Activated naive CD8-positive, alpha-beta T cell treated with anti-CD3 and anti-CD28 coated beads, Interleukin-2, amount 10 ng/mL, durations not matched to agents 7 days and 5 days (primary cell): ENCODE results near the gene RHOH. TPM values are rescaled to one million over a fixed set of nuclear protein-coding genes. Genes with fewer than 3 reads are reported as not detected.

ENCODE experiments used
- ATAC-seq: fragments of 150-1000 bp; cut with Tn5 transposase; one replicate; pipeline ENCODE4 v1.10.0; 2021; ENCODE audit warnings: low read depth, moderate library complexity
- POLR2A ChIA-PET: fragments of 350-600 bp; sonication (Branson Sonifier 250); formaldehyde crosslinking; loops from one replicate; lab custom pipeline; 2021; ENCODE audit warnings: antibody characterized with exemption; lab: Charles Lee
- DNase-seq: peaks from one replicate; pipeline ENCODE4 v3.0.0; 2021
- H3K27ac Mint-ChIP-seq: one replicate; pipeline ENCODE4 v1.8.0; 2022; ENCODE audit warnings: mild to moderate bottlenecking, mixed read lengths
- H3K27me3 Mint-ChIP-seq: one replicate; pipeline ENCODE4 v1.8.0; 2022; ENCODE audit warnings: mild to moderate bottlenecking, moderate library complexity, mixed read lengths
- H3K36me3 Mint-ChIP-seq: one replicate; pipeline ENCODE4 v1.8.0; 2021; ENCODE audit warnings: mild to moderate bottlenecking, mixed read lengths
- H3K4me1 Mint-ChIP-seq: one replicate; pipeline ENCODE4 v1.8.0; 2021; ENCODE audit warnings: mixed read lengths
- H3K4me3 Mint-ChIP-seq: one replicate; pipeline ENCODE4 v1.8.0; 2022; ENCODE audit warnings: mild to moderate bottlenecking, moderate library complexity, mixed read lengths
- H3K9me3 Mint-ChIP-seq: one replicate; pipeline ENCODE4 v1.8.0; 2021; ENCODE audit warnings: mixed read lengths
- total RNA-seq, 2 experiments: library from RNA; stranded (reverse); gene quantifications; one replicate each; pipeline ENCODE4 v1.2.3, GENCODE V29; 2021

RHOH gene
- total RNA-seq, 2 experiments from 2014 or later = 187 to 190 TPM

DNA sequence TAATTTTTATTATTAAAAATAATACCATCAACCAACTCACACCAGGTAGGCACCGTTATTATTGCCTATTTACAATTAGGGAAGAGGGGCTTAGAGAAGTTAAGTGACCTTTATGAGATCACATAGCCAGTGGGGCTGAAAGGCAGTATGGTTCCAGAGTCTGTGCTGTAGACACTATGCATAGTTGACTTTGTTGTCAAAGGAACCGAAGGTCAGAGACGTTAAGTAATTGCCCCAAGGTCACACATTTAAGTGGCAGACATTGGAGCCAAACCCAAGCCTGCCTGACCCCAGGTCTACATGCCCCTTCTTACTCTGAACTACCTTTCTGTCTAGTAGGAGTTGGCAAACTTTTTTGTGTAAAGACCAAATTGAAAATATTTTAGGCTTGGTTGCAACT is 36.4 kb downstream of the RHOH start:
- peak overlapping the region; percentile 2 for H3K4me3 Mint-ChIP-seq
- peaks cover 84% of the 10 kb centered on the region for H3K4me1 Mint-ChIP-seq
- ATAC-seq (no peak), DNase-seq (no peak)
- peak overlapping the region; percentile 46 for H3K27ac Mint-ChIP-seq
- POLR2A ChIA-PET = interaction anchor here (0.6 to 5.5 kb wide), 5 partner anchors 8 to 180 kb away, joined by 3 to 65 read pairs (median 22); partner anchors contain the start of gene RHOH
- H3K9me3 Mint-ChIP-seq = no peaks in the 10 kb centered on the region
- no peaks in the 10 kb centered on the region for H3K27me3 Mint-ChIP-seq
- peaks cover 45% of the 10 kb centered on the region for H3K36me3 Mint-ChIP-seq

DNA sequence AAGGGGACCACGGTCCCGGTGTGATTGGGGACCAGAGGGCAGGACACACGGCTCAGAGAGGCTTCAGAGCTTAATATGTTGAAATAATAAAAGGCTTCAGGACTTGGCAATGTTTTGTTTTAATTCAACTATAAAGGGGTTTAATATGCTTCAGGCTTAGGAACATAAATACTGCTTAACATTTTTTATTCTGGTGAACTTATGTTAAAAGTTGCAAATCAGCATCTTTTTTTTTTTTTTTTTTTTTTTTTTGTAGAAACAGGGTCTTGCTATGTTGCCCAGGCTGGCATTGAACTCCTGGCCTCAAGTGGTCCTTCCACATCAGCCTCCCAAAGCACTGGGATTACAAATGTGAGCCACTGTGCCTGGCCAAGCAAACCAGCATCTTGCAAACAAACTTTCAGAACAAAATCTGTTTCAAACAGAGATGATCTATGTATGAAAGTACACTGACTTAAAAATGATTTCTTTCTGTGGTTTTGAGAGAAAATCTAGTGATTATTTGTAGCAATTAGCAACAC is 37.7 kb downstream of the RHOH start:
- Mint-ChIP-seq H3K27me3 (no peaks in the 10 kb centered on the region), H3K9me3 (no peaks in the 10 kb centered on the region), H3K27ac (peak overlapping the region; percentile 85), H3K36me3 (peaks cover 45% of the 10 kb centered on the region), H3K4me3 (peak overlapping the region; percentile 58), H3K4me1 (peaks cover 81% of the 10 kb centered on the region)
- no peak for DNase-seq
- POLR2A ChIA-PET = interaction anchor here (0.7 to 3.7 kb wide), 7 partner anchors 29 to 189 kb away, joined by 3 to 16 read pairs (median 3); partner anchors contain the start of gene N4BP2
- no peak for ATAC-seq

DNA sequence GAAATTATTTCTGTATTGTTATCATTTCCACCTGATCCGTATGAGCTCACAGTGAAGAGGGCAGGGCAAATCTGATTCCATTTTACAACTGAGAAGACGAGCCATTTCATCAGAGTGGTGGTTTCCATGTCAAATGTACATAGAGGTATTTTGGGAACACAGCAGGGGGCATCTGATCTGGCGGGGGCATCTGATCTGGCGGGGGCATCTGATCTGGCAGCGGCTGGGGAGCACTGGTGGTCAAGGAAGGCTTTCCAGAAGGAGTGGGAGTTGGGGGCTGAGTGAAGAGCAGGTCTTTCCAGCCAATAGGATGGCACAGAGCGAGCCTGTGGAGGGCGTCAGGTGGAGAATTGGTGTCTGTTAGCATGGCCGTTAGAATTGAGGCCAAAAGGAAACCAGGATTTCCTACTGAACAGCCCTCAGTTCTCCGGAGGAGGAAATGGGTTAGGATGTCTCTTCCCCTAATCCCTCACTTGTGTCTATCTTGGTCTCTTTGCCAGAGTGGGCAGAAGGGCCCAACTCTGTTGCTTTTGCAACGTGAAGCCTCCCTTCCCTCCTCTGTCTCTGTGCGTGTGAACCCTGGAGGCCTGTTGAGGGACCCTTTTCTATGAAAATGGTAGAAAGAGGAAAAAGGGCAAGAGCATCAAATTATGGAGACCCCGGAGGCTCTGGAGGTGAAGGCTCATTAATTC is 41.3 kb downstream of the RHOH start:
- ATAC-seq (peak; percentile 4), DNase-seq (peak; percentile 53)
- peak overlapping the region; percentile 81 for H3K4me3 Mint-ChIP-seq
- H3K9me3 Mint-ChIP-seq = no peaks in the 10 kb centered on the region
- peaks cover 53% of the 10 kb centered on the region for H3K36me3 Mint-ChIP-seq
- peaks cover 77% of the 10 kb centered on the region for H3K4me1 Mint-ChIP-seq
- POLR2A ChIA-PET = interaction anchor here (0.6 to 5.1 kb wide), 27 partner anchors 7 to 182 kb away, joined by 3 to 64 read pairs (median 4); partner anchors contain the start of genes N4BP2 and RHOH
- no peaks in the 10 kb centered on the region for H3K27me3 Mint-ChIP-seq
- H3K27ac Mint-ChIP-seq = peak overlapping the region; percentile 92

DNA sequence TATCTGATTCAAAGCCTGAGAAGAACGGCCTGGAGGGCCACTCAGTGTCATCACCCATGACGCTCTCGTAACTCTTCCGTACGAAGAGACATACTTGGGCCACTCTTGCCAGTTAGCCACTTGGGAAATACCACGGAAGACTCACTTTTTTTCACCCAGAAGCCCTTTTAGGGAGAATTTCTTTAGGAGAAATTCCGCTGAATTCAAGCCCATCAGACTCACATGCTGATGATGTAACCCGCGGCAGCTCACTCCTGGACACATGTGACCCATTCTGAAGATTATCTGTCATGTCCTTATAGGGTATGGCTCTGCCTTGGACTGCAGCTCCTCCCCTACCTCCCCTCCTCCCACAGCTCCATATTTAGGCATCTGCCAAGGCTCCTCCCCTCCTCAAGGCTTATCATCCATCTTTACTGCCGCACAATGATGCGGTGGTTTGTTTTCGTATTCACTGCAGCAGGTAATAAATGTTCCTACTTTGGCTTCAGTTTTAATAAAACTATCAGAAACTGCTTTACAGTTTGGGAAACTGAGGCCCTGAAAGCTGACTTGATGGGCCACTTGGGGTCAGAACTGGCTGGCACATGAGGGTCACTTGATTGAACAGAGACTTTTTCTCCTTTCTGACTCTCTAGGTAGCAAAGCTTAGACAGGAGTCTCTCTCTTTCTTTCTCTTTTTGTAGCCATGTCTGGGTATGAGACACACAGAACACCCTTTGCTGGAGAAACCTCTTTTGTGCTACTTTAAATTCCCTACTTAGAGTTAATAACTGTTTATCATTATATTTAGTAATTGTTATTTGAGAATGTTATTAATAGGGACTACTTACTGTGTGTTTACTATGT is 42.1 kb downstream of the RHOH start:
- ATAC-seq (peak; percentile 90), DNase-seq (peak; percentile 60)
- POLR2A ChIA-PET = interaction anchor here (0.7 to 5.1 kb wide), 16 partner anchors 8 to 182 kb away, joined by 3 to 64 read pairs (median 4); partner anchors contain the start of genes N4BP2 and RHOH
- peaks cover 60% of the 10 kb centered on the region for H3K36me3 Mint-ChIP-seq
- H3K9me3 Mint-ChIP-seq = no peaks in the 10 kb centered on the region
- peak overlapping the region; percentile 92 for H3K27ac Mint-ChIP-seq
- H3K4me3 Mint-ChIP-seq = peak overlapping the region; percentile 81
- peaks cover 79% of the 10 kb centered on the region for H3K4me1 Mint-ChIP-seq
- H3K27me3 Mint-ChIP-seq = no peaks in the 10 kb centered on the region

DNA sequence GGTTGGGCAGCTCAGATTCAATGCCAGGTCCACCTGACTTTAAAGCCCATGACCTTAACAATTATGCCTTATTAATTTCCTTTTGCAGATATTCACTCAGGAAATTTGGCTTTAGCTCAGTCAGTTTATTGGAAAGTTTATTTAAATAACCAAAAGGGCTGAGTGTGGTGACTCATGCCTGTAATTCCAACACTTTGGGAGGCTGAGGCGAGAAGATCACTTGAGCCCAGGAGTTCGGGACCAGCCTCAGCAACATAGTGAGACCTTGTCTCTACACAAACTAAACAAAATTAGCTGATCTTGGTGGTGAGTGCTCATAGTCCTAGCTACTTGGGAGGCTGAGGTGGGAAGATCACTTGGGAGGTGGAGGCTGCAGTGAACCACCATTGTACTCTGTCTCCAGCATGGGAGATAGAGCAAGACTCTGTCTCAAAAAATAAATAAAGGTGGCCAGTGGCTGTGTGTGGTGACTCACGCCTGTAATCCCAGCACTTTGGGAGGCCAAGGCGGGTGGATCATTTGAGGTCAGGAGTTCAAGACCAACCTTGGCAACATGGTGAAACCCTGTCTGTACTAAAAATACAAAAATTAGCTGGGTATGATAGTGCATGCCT is 43.3 kb downstream of the RHOH start:
- ATAC-seq = no peak
- H3K4me3 Mint-ChIP-seq = peak overlapping the region; percentile 81
- H3K4me1 Mint-ChIP-seq = peaks cover 78% of the 10 kb centered on the region
- DNase-seq = no peak
- POLR2A ChIA-PET = interaction anchor here (0.8 to 5.1 kb wide), 7 partner anchors 9 to 71 kb away, joined by 3 to 64 read pairs (median 17); partner anchors contain the start of gene RHOH
- peaks cover 58% of the 10 kb centered on the region for H3K36me3 Mint-ChIP-seq
- H3K9me3 Mint-ChIP-seq = no peaks in the 10 kb centered on the region
- peak overlapping the region; percentile 92 for H3K27ac Mint-ChIP-seq
- no peaks in the 10 kb centered on the region for H3K27me3 Mint-ChIP-seq

DNA sequence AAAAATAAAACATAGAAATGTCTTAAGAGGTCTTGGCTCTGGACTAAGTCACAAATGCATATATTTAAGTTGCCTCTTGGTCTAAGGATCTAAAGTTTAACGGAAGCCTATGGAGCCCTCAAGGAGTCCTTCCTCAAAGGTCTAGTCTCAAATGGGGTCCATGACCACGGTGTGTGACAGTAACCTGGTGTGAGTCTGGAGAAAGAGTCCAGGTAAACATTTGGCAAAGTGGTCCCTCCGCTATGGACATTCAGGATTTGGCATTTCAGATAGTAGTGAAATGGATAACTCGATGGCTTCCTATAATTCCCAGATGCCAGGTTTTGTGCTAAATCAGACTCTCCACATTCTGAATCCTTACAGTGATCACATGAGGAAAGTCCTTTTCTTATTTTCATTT is 44.2 kb downstream of the RHOH start:
- Mint-ChIP-seq H3K27me3 (no peaks in the 10 kb centered on the region), H3K9me3 (no peaks in the 10 kb centered on the region), H3K36me3 (peaks cover 62% of the 10 kb centered on the region), H3K27ac (peak overlapping the region; percentile 91), H3K4me1 (peaks cover 81% of the 10 kb centered on the region), H3K4me3 (peak overlapping the region; percentile 91)
- POLR2A ChIA-PET = interaction anchor here (0.5 to 5.1 kb wide), 6 partner anchors 10 to 185 kb away, joined by 3 to 64 read pairs (median 12); partner anchors contain the start of genes N4BP2 and RHOH
- no peak for ATAC-seq
- no peak for DNase-seq

DNA sequence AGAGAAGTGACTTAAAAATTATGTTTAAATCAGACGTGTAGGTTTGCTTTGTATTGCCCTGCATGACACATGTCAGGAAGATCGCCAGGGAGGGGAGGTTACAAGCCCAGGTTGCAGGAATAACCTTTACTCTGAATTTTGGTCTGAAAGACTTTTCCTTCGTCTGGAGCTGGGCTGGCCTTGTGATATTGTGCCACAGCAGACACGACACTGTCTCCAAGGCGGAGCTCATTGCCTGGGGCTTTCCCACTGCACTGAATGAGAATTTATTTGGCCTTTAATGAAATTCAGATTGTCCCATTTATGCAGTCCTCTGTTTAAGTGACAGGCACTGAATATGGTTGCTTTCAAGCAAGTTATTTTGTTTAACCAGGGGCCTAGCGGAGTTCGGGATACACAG is 45.1 kb downstream of the RHOH start:
- peaks cover 82% of the 10 kb centered on the region for H3K4me1 Mint-ChIP-seq
- no peaks in the 10 kb centered on the region for H3K27me3 Mint-ChIP-seq
- ATAC-seq = no peak
- POLR2A ChIA-PET = interaction anchor here (0.8 to 5.1 kb wide), 16 partner anchors 11 to 186 kb away, joined by 3 to 64 read pairs (median 6); partner anchors contain the start of genes N4BP2 and RHOH
- H3K36me3 Mint-ChIP-seq = peaks cover 56% of the 10 kb centered on the region
- peak overlapping the region; percentile 91 for H3K27ac Mint-ChIP-seq
- H3K9me3 Mint-ChIP-seq = no peaks in the 10 kb centered on the region
- H3K4me3 Mint-ChIP-seq = peak overlapping the region; percentile 91
- DNase-seq = no peak

DNA sequence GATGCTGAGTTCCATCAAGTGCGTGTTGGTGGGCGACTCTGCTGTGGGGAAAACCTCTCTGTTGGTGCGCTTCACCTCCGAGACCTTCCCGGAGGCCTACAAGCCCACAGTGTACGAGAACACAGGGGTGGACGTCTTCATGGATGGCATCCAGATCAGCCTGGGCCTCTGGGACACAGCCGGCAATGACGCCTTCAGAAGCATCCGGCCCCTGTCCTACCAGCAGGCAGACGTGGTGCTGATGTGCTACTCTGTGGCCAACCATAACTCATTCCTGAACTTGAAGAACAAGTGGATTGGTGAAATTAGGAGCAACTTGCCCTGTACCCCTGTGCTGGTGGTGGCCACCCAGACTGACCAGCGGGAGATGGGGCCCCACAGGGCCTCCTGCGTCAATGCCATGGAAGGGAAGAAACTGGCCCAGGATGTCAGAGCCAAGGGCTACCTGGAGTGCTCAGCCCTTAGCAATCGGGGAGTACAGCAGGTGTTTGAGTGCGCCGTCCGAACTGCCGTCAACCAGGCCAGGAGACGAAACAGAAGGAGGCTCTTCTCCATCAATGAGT is 46.6 kb downstream of the RHOH start:
- ATAC-seq = peak; percentile 23
- Mint-ChIP-seq H3K9me3 (no peaks in the 10 kb centered on the region), H3K27me3 (no peaks in the 10 kb centered on the region), H3K27ac (peak overlapping the region; percentile 91), H3K4me1 (peaks cover 75% of the 10 kb centered on the region), H3K4me3 (peak overlapping the region; percentile 91), H3K36me3 (peaks cover 59% of the 10 kb centered on the region)
- DNase-seq = peak; percentile 55
- POLR2A ChIA-PET = interaction anchor here (0.6 to 5.1 kb wide), 10 partner anchors 14 to 187 kb away, joined by 3 to 64 read pairs (median 7); partner anchors contain the start of genes N4BP2 and RHOH

DNA sequence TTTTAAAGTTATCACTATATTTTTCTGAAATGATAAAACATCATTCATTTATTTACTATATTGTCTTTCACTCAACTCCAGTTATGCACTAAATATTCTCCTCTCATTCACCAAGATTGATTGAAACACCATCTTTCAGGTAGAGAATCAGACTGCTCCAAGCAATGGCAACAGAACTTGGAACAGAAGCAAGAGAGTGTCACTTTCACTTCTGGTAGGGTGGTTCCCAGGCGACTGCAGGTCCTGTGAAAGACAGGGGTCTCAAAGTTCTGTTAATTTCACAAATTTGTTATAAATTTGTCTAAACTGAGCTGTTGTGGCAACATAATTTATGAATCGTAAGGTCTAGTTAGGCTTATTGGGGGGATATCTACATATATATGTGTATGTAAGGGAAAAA is 47.8 kb downstream of the RHOH start:
- peaks cover 61% of the 10 kb centered on the region for H3K36me3 Mint-ChIP-seq
- peaks cover 77% of the 10 kb centered on the region for H3K4me1 Mint-ChIP-seq

DNA sequence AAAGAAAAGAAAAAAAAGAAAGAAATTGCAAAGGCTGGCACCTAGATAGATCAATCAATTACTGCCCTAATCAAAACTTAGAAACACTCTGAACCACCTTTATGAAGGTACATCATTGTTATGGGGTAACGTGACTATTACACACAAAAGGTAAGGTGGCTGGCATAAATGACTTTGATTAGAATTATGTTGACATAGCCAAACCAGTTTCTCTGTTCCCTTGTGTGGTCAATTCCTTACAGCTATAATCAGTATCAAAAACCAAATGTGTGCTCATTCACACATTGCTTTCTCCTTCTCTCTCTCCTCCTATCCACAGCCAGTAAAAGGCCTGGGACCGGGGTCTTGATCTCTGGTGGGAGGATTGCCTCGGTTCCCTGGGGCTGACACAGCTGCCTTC is 48.7 kb downstream of the RHOH start:
- DNase-seq (no peak), ATAC-seq (no peak)
- H3K4me3 Mint-ChIP-seq = peak overlapping the region; percentile 91
- peaks cover 56% of the 10 kb centered on the region for H3K36me3 Mint-ChIP-seq
- no peaks in the 10 kb centered on the region for H3K27me3 Mint-ChIP-seq
- H3K4me1 Mint-ChIP-seq = peaks cover 75% of the 10 kb centered on the region
- H3K9me3 Mint-ChIP-seq = no peaks in the 10 kb centered on the region
- peak overlapping the region; percentile 90 for H3K27ac Mint-ChIP-seq
- POLR2A ChIA-PET = interaction anchor here (0.6 to 2.6 kb wide), 16 partner anchors 14 to 190 kb away, joined by 3 to 18 read pairs (median 4); partner anchors contain the start of gene RHOH

More for the DNA sequence above, 47.8 kb downstream of the RHOH start:
- Mint-ChIP-seq H3K4me3 (peak overlapping the region; percentile 91), H3K27me3 (no peaks in the 10 kb centered on the region), H3K9me3 (no peaks in the 10 kb centered on the region), H3K27ac (peak overlapping the region; percentile 90)
- DNase-seq = no peak
- ATAC-seq = no peak
- POLR2A ChIA-PET = interaction anchor here (0.7 to 2.6 kb wide), 13 partner anchors 13 to 72 kb away, joined by 3 to 18 read pairs (median 4); no protein-coding TSS in a partner anchor

DNA sequence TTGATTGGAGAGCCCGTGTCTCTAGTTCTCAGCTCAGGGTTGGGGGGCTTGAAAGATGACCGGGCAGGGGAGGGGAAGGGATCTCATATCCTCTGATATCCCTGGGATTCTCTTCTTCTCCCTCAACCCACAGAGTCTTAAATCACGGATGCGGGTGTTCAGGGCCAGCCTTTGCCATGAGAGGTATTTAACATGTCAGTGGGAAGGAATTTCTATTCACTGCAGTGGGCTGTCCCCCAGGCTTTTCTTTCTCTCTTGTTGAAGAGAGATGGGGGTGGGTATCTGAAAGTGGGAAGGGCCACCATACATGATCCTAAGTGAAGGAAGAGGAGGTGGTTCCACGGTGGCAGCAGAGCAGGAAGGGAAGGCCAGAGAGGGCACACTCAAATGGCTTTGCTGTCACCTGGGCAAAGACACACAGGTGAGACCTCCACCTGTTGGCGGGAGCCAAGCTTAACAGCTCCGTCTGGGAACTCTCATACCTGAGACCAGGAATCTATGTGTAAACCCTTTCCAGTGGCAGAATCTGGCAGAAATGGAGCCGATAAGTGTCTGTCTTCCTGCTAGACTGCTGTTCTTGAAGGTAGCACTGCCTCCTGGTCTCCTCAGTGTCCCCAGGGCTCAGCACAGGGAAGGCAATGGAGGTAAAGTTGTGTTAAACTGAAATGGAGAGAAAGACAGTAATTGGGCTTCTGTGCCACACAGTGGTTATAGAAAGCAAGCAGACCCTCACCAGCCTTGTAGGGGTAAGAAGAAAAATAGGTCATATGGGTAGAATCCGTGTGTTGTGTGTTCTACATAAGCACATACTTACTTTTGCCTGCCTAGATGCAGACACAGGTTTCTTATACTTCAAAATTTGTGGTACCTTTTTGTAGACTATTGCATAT is 49.4 kb downstream of the RHOH start:
- Mint-ChIP-seq H3K9me3 (no peaks in the 10 kb centered on the region), H3K27ac (peak overlapping the region; percentile 90), H3K4me3 (peak overlapping the region; percentile 91), H3K4me1 (peaks cover 75% of the 10 kb centered on the region), H3K27me3 (no peaks in the 10 kb centered on the region), H3K36me3 (peaks cover 55% of the 10 kb centered on the region)
- POLR2A ChIA-PET = interaction anchor here (0.7 to 2.6 kb wide), 10 partner anchors 15 to 190 kb away, joined by 3 to 18 read pairs (median 5); partner anchors contain the start of gene RHOH
- ATAC-seq = no peak
- DNase-seq = no peak
